Measurements from ENCODE around the gene LRMDA. TPM values are rescaled to one million over a fixed set of nuclear protein-coding genes. Genes with fewer than 3 reads are reported as not detected.

The LRMDA gene
- total and polyA plus RNA-seq, 2 of the 4 experiments (the other 2 are of a cell fraction): 0.07 TPM; not detected in 1

- Histone ChIP-seq H3K56ac (ENCODE audit: extremely low read depth, insufficient read depth, low read length) (no peak overlapping the region), H2AK9ac (replicated peaks; ENCODE audit: low read depth, low read length, poor library complexity) (no peak overlapping the region), H4K8ac (ENCODE audit: low read depth in 2 of 2, low read length in 2 of 2) (no peak overlapping the region), H3K36me3 (ENCODE audit: control insufficient read depth, insufficient read depth, low read length) (no peaks in the 10 kb centered on the region), H3K23ac (ENCODE audit: low read depth, low read length) (no peak overlapping the region), H2BK15ac (ENCODE audit: low read depth, low read length) (no peak overlapping the region), H4K20me1 (ENCODE audit: insufficient read depth, low read length) (no peaks in the 10 kb centered on the region), H3K4ac (ENCODE audit: low read depth, low read length) (no peak overlapping the region), H2BK5ac (ENCODE audit: low read depth, low read length, poor library complexity, severe bottlenecking) (no peak overlapping the region), H4K91ac (ENCODE audit: insufficient read depth, low read depth, low read length) (no peak overlapping the region), H2AK5ac (ENCODE audit: low read depth, low read length) (no peak overlapping the region), H3K79me1 (ENCODE audit: low read depth in 1 of 2, low read length in 2 of 2) (no peaks in the 10 kb centered on the region), H4K5ac (ENCODE audit: low read depth, low read length) (no peak overlapping the region), H3K4me2 (ENCODE audit: low read depth, low read length) (no peak overlapping the region), H3K9ac (ENCODE audit: low read depth, low read length) (no peak overlapping the region), H3K18ac (ENCODE audit: low read depth, low read length) (no peak overlapping the region), H3K9me1 (ENCODE audit: insufficient read depth, low read length) (no peaks in the 10 kb centered on the region), H2BK20ac (ENCODE audit: low read depth, low read length) (no peak overlapping the region), H3K4me3 (ENCODE audit: insufficient read depth, low read depth, low read length) (no peak overlapping the region), H3K4me1 (ENCODE audit: control insufficient read depth, insufficient read depth, low read length) (no peaks in the 10 kb centered on the region), H3K14ac (replicated peaks; ENCODE audit: low read depth, low read length) (no peak overlapping the region), H2AFZ (replicated peaks; ENCODE audit: low read length, poor library complexity) (no peak overlapping the region), H2BK120ac (ENCODE audit: low read depth, low read length) (no peak overlapping the region), H3K9me3 (ENCODE audit: control insufficient read depth, insufficient read depth, low read length) (no peaks in the 10 kb centered on the region), H3K27ac (ENCODE audit: insufficient read depth, low read length) (no peak overlapping the region), H3K27me3 (ENCODE audit: control insufficient read depth, insufficient read depth, low read length) (peaks cover 4% of the 10 kb centered on the region; the same call in 1 of the 2 replicates)
- WGBS, 2 experiments (ENCODE audit: extremely low coverage in 2 of 2, insufficient read length in 1 of 2): no CpG with 5 or more reads among the region's 2 CpGs
- in situ Hi-C loops (cut with MboI; ENCODE audit: low sequenced_read_pairs): no loop called here
- TF ChIP-seq RCOR1 (IDR thresholded peaks at IDR 0.05; ENCODE audit: insufficient replicate concordance, low read length) (no peak), RFX5 (IDR thresholded peaks at IDR 0.05; ENCODE audit: low read depth, low read length) (no peak), MXI1 (IDR thresholded peaks at IDR 0.05; ENCODE audit: borderline replicate concordance, low read depth, low read length) (no peak)
- no TSS peak for BruUV-seq (replicated peaks)
- ATAC-seq (ENCODE audit: low read depth) (no peak), DNase-seq (no peak)
- POLR2A ChIA-PET (ENCODE audit: unreplicated experiment): no interaction called here
- CTCF ChIA-PET: interaction anchor here (0.6 kb wide), 1 partner anchor 1739 kb away, joined by 4 read pairs; no protein-coding TSS in a partner anchor
- dilution Hi-C loops (cut with HindIII; ENCODE audit: low sequenced_read_pairs, unreplicated experiment): no loop called here
- intact Hi-C loops (cut with micrococcal nuclease): no loop called here
Observed at GRCh38 chr10:75630746-75631145, 199.3 kb downstream of the LRMDA start.

Measured in IMR-90 (cell line).